ENCODE measurements around the gene DMGDH.
A peak's percentile ranks its signal among the peaks of the same experiment; 100 is the strongest.
"Not testable (repeated sequence)": the region's sequence is repeated elsewhere in the genome, so short reads cannot be mapped to it uniquely, and the experiment has no call there.

DMGDH gene

DNA sequence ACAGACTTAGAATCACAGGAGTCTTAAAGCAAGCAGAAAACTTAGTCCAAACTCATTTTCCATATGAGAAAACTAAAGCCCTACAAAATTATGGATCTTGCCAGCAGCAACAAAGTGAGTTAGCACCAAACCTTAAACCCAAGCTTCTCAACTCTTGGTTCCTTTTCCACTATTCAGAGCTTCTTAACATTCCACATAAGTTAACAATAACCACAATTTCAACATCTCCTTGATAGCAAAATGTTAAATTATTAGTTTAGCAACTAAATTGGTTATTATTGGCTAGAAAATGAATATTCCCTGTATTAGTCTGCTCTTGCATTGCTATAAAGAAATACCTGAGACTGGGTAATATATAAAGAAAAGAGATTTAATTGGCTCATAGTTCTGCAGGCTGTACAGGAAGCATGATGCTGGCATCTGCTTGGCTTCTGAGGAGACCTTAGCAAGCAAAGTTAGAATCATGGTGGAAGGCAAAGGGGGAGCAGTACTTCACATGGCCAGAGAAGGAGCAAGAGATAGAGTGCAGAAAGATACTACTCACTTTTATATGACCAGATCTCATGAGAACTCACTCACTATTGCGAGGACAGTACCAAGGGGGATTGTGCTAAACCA, 58.1 kb downstream of the DMGDH start:
- DNase-seq (ENCODE audit: low read depth), result no peak

GRCh38 chr5:79008362-79008761, 61.1 kb downstream of the DMGDH start:
- no peak for DNase-seq (ENCODE audit: low read depth)

GRCh38 chr5:79007872-79008271, 61.6 kb downstream of the DMGDH start:
- DNase-seq (ENCODE audit: low read depth), result no peak

- DNase-seq (ENCODE audit: low read depth), result no peak
Observed at GRCh38 chr5:79005936-79006631, 63.4 kb downstream of the DMGDH start.

DNA sequence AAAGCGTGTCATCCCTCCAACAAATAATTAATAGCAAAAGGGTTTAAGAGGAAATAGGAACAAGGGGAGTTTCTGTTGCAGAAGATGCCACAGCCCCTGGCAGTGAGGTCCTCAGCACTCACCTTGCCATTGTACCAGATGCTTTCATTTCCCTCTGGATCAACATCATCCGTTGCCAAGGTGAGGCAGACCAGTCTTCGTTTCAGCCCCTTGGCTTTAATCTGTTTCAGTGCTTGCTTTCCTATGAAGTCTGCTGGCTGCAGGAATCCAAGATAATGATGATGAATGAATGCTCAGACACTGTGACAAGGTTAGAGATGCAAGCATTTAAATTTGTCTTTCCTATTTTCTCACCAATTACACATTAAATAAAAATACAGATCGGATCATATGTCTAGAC, 64.3 kb downstream of the DMGDH start:
- DNase-seq (ENCODE audit: low read depth), result no peak

DNA sequence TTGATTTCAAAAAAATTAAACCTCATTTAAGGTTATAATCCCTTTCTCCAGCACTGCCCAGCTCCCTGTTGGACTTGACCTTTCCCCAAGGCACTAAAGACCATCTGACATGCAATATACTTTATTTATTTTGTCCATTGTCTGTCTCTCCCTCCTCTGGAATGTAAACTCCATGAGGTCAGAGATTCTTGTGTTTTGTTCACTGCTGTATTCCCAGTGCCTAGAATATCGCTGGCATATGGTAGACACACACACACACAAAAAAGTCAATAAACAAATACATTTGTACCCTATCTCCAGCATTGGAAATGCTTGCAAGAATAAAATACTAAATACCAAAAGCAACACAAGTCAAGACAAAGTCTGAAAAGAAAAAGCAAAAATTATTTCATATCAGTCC, 67.1 kb downstream of the DMGDH start:
- DNase-seq (ENCODE audit: low read depth), result no peak

- DNase-seq (ENCODE audit: low read depth), result no peak
Observed at GRCh38 chr5:79001471-79001870, 68.0 kb downstream of the DMGDH start.

DNA sequence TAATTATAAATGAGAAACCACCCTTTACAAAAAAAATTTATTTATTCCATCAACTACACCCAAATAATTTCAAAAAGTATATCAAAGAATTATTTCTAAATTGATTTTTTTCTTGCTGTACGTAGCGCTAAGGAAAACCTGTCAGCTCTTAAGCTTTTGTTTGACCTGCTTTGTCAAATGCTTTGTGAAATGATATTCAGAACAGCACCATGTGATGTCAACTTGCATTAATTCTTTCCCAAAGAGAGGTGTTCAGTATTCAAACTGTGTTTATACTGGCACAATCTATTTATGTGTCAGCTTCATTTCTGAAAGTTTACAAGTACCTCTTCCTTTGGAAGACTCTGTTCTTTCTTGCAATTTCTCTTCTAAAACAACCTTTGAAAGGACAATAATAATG, 72.4 kb downstream of the DMGDH start:
- no peak for DNase-seq (ENCODE audit: low read depth)

GRCh38 chr5:78995521-78996007, 73.9 kb downstream of the DMGDH start:
- no peak for DNase-seq (ENCODE audit: low read depth)

GRCh38 chr5:78993165-78993564, 76.3 kb downstream of the DMGDH start:
- DNase-seq (ENCODE audit: low read depth), result no peak

- no peak for DNase-seq (ENCODE audit: low read depth)
Observed at GRCh38 chr5:78992146-78992545, 77.3 kb downstream of the DMGDH start.

- no peak for DNase-seq (ENCODE audit: low read depth)
Observed at GRCh38 chr5:78989080-78989479, 80.4 kb downstream of the DMGDH start.

DNA sequence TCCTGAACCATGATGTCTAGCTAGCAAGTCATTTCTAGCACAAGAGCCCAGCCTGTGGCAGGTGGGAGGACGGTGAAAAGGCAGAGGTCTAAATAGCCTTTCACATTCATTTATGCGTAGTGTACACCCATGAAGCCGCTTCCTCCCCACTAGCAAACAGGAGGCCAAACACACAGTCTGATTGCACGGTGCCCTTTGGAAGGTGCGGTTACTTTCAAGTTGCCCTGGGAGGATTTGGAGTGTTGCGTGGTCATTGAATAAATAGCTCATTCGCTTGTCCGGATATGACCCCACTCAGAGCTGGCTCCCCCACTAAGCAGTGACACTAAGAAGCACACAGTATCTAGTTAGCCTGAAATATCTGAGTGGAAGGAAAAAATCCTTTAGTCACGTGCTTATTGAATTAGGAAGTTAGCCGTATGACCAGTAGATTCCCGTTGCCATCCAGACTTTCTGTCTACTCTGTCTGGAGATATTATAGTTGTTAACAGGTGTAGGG, 83.7 kb downstream of the DMGDH start:
- no peak for DNase-seq (ENCODE audit: low read depth)

DNA sequence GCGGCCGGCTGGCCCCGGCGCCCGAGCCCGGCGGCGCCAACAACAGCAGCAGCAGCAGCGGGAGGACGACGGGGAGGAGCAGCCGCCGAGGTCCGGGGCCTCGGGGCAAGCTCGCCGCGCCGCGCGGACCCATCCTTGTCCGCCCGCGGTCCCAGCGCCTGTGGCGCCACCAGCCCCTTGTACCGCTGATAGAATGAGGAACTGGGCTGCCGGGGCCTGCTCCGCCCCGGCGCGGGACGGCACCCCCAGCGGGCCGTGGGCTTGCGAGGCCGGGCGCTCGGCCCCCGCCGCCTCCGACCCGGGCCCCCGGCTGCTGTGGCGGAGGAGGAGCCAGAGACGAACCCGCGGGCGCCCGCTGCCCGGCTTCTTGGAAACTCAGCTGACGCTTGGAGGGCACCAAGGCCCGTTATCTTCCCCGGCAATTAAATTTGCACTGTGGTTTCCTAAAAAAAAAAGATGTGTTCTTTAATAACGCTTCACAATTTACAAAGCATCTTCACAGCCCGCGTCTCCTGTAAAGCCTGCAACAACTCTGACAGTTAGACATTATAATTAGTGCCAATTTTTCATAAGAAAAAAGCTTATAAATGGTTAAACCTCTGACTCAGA, 84.3 kb downstream of the DMGDH start, which contains the start of gene ARSB:
ARSB (minus strand) TSS at position 195 of the 609 bp plus-strand sequence; CDS start at position 133, 62 bp downstream.
- peak; percentile 31 for DNase-seq (ENCODE audit: low read depth)

DNA sequence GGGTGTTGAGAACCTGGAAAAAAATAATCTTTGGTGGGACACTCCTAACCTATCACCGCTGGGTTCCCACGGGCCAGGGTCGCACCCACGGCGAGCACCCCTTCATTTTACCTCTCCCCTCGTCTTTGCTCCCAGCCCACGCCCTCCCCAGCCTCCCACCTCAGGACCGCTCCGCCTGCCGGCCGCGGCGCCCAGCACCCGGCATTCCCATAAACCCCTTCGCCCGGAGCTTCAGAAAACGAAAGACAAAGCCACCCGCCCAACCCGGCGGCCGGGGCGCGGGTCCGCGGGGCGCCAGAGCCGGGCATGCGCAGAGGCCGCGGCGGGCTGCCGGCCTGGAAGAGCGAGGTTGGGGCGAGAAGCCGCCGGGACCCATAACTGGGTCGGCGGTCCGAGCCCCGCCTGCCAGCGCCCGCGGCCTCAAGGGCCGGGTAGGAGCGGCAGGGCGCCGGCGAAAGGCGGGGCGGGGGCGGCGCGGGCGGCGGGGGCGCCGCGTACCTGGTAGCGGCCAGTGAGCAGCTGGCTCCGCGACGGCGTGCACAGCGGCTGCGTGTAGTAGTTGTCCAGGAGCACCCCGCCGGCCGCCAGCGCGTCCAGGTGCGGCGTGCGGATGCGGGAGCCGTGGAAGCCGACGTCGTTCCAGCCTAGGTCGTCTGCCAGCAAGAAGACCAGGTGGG, 84.9 kb downstream of the DMGDH start:
- peak; percentile 56 for DNase-seq (ENCODE audit: low read depth)

DNA sequence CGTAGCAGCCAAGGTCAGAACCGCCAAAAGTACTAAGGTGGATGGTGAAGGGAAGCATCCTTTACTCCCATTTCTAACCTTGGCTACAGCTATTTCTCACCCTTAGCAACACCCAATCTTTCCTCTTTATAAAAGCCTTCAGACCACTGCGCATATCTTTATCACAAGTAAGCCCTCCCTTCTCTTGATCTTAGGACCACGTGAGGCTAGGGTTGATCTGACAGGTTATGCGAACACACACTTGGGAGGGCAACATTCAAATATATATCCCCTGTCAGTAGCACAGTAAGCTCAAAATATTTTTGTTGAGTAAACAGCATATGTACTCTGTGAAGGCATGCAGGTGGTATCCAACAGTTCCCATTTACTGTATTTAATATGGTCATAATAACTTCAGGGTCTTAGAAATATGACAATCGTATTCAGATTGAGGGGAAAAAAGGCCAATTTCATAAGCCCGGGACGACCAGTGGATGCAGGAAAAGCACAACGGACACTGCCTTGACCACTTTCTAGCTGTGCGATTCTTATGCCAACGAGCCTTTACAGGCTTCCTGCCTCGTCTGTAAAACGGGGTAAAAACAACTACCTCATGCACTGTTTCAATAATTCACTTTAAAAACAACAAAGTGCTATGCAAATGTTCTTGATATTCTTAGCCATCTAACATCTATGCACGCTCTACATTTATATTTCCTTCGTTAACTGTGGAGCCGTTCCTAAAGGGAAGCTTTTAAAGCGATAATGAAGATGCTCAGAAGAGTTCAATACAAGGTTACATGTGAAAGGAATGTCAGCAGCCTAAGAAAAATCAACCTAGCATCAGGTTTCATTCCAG, 85.7 kb downstream of the DMGDH start:
- DNase-seq (ENCODE audit: low read depth), result no peak

GRCh38 chr5:78983194-78983593, 86.3 kb downstream of the DMGDH start:
- not testable (repeated sequence) for DNase-seq (ENCODE audit: low read depth)

DNA sequence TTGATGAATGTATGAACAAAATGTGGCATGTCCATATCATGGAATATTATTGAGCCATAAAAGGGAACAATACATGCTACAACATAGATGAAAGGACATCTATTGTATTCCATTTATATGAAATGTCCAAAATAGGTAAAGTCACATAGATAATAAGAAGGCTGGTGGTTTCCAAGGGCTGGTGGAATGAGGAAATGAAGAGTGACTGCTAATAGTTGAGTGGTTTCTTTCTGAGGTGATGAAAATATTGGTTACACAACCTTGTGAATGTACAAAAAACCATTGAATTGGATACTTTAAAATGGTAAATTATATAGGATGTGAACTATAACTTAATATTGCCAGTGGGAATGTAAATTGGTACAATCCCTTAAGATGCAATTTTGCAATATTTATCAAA, 89.6 kb downstream of the DMGDH start:
- no peak for DNase-seq (ENCODE audit: low read depth)

DNA sequence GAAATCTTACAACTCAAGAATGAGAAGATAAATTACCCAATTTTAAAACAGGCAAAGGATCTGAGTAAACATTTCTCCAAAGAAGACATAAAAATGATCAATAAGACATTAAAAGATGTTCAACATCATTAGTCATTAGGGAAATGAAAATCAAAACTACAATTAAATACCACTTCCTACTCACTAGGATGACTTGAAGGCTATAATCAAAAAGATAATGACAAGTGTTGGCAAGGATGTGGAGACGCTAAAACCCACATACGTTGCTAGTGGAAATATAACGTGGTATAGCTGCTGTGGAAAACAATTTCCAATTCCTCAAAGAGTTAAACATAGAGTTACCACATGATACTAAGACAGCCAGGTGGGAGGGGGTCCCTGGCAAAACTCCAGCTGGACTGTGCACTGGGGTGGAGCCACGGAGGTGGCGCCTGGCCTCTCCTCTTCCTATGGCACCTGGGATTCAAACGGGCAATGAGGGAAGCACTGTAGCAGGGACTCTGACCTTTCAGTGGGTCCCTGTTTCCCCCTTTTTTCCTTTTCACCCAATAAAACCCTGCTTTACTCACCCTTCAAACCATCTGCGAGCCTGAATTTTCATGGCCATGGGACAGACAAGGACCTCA, 90.2 kb downstream of the DMGDH start:
- DNase-seq (ENCODE audit: low read depth), result no peak

DNA sequence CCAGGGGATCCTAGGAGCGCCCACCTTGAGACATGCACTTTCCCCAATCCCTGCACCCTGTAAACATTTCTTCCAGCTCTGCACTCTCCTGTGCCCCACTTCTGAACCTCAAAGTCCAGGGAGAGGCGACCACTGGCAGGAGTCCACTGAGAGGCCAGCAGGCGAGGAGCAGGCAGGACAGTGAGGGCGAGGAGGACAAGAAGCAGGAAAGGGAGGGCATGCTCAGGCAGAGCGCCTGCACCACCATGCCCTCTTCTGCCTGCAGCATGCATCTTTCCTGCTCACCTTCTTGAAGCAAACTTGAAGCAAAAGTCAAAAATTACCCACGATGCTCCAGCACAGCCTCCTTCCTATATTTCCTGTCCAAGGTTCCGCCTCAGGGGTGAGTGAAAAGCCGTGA, 94.4 kb downstream of the DMGDH start:
- no peak for DNase-seq (ENCODE audit: low read depth)

GRCh38 chr5:78974601-78975000, 94.9 kb downstream of the DMGDH start:
- DNase-seq (ENCODE audit: low read depth), result no peak
